PC-3 (cell line): ENCODE data around the gene CDCA8.

Source experiments
- EZH2 ChIP-seq: fragments of 300-600 bp; sonication (generic); IDR thresholded peaks from one replicate; pipeline ENCODE4 v1.6.1; 2017; ENCODE audit warnings: antibody characterized with exemption, mild to moderate bottlenecking, low read length; ENCODE audit not compliant: unreplicated experiment
- EZH2phosphoT487 ChIP-seq: fragments of 300-600 bp; sonication (generic); IDR thresholded peaks from 2 replicates; pipeline ENCODE4 v1.6.1; 2018; ENCODE audit warnings: mild to moderate bottlenecking, antibody characterized with exemption, low read length, borderline replicate concordance
- TF ChIP-seq, protein P1 (sequence below): fragments of 300-600 bp; sonication (generic); conservative IDR thresholded peaks from 2 replicates; pipeline ENCODE4 v1.5.1; 2017; ENCODE audit warnings: antibody characterized with exemption, low read depth, mild to moderate bottlenecking, low read length

DNA sequence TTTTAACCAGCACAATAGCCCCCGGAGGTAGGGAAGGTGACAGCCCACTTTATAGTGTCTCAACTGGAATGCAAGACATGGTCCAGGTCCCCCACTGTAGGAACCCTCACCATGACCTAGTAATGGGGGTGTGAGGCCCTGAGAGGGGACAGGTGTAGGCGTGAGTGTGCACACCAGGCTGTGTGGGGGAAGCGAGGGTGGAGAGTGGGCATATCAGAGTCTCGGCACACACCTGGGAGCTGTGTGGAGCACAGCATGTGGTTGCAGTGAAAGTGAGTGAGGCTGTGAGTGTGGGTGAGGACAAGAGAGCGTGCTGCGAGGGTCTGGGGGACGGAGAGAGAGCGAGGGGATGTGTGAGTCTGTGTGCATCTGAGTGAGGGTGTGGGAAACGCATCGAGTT is 40.5 kb upstream of the CDCA8 start:
- TF ChIP-seq EZH2 (no peak), EZH2phosphoT487 (no peak)
- TF ChIP-seq, protein P1, sequence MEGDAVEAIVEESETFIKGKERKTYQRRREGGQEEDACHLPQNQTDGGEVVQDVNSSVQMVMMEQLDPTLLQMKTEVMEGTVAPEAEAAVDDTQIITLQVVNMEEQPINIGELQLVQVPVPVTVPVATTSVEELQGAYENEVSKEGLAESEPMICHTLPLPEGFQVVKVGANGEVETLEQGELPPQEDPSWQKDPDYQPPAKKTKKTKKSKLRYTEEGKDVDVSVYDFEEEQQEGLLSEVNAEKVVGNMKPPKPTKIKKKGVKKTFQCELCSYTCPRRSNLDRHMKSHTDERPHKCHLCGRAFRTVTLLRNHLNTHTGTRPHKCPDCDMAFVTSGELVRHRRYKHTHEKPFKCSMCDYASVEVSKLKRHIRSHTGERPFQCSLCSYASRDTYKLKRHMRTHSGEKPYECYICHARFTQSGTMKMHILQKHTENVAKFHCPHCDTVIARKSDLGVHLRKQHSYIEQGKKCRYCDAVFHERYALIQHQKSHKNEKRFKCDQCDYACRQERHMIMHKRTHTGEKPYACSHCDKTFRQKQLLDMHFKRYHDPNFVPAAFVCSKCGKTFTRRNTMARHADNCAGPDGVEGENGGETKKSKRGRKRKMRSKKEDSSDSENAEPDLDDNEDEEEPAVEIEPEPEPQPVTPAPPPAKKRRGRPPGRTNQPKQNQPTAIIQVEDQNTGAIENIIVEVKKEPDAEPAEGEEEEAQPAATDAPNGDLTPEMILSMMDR: no peak
